Measurements from ENCODE around the gene TUBA8.

Gene TUBA8

GRCh38 chr22:18077087-18077638, 33.4 kb upstream of the TUBA8 start:
- DNase-seq (ENCODE audit: low read depth in 2 of 2): no peak

GRCh38 chr22:18077639-18078328, 32.8 kb upstream of the TUBA8 start, which contains the start of gene PEX26:
PEX26 (plus strand) TSS chr22:18077990; CDS start chr22:18078377, 387 bp downstream.
- peak; percentile 91 to 92 for DNase-seq (ENCODE audit: low read depth in 2 of 2)

GRCh38 chr22:18078329-18079041, 32.1 kb upstream of the TUBA8 start:
- peak in 1 of 2 experiments; percentile 37 for DNase-seq (ENCODE audit: low read depth in 2 of 2)

GRCh38 chr22:18079706-18080233, 30.8 kb upstream of the TUBA8 start:
- no peak for DNase-seq (ENCODE audit: low read depth in 2 of 2)

- DNase-seq (ENCODE audit: low read depth in 2 of 2): no peak
These were observed 29.2 kb upstream of the TUBA8 start for GRCh38 chr22:18081416-18081815.

- no peak for DNase-seq (ENCODE audit: low read depth in 2 of 2)
These were observed 28.1 kb upstream of the TUBA8 start for GRCh38 chr22:18082467-18082866.

- DNase-seq (ENCODE audit: low read depth in 2 of 2): no peak
These were observed 27.2 kb upstream of the TUBA8 start for GRCh38 chr22:18083406-18083805.

- no peak for DNase-seq (ENCODE audit: low read depth in 2 of 2)
These were observed 25.4 kb upstream of the TUBA8 start for GRCh38 chr22:18085188-18085587.

GRCh38 chr22:18087350-18087855, 23.2 kb upstream of the TUBA8 start:
- no peak for DNase-seq (ENCODE audit: low read depth in 2 of 2)

- no peak for DNase-seq (ENCODE audit: low read depth in 2 of 2)
These were observed 21.6 kb upstream of the TUBA8 start for GRCh38 chr22:18088825-18089568.

GRCh38 chr22:18090286-18090685, 20.3 kb upstream of the TUBA8 start:
- no peak for DNase-seq (ENCODE audit: low read depth in 2 of 2)

GRCh38 chr22:18091478-18091877, 19.1 kb upstream of the TUBA8 start:
- DNase-seq (ENCODE audit: low read depth in 2 of 2): no peak

- DNase-seq (ENCODE audit: low read depth in 2 of 2): no peak
These were observed 18.6 kb upstream of the TUBA8 start for GRCh38 chr22:18091916-18092526.

- no peak for DNase-seq (ENCODE audit: low read depth in 2 of 2)
These were observed 16.9 kb upstream of the TUBA8 start for GRCh38 chr22:18093661-18094060.

GRCh38 chr22:18095101-18095805, 15.4 kb upstream of the TUBA8 start:
- DNase-seq (ENCODE audit: low read depth in 2 of 2): no peak

- DNase-seq (ENCODE audit: low read depth in 2 of 2): no peak
These were observed 13.8 kb upstream of the TUBA8 start for GRCh38 chr22:18096823-18097222.

GRCh38 chr22:18100781-18101180, 9.8 kb upstream of the TUBA8 start:
- no peak for DNase-seq (ENCODE audit: low read depth in 2 of 2)

- DNase-seq (ENCODE audit: low read depth in 2 of 2): no peak
These were observed 9.1 kb upstream of the TUBA8 start for GRCh38 chr22:18101536-18101935.

- no peak for DNase-seq (ENCODE audit: low read depth in 2 of 2)
These were observed 6.9 kb upstream of the TUBA8 start for GRCh38 chr22:18103527-18104269.

GRCh38 chr22:18104566-18104965, 6.0 kb upstream of the TUBA8 start:
- DNase-seq (ENCODE audit: low read depth in 2 of 2): no peak

All from stimulated activated CD4-positive, alpha-beta T cell treated with anti-CD3 and anti-CD28 coated beads, Interleukin-12 subunit alpha, Interleukin-12 subunit beta, amount 100 ng/mL, for 24 hours (primary cell).